ENCODE measurements around the gene EPHA3.

DNA sequence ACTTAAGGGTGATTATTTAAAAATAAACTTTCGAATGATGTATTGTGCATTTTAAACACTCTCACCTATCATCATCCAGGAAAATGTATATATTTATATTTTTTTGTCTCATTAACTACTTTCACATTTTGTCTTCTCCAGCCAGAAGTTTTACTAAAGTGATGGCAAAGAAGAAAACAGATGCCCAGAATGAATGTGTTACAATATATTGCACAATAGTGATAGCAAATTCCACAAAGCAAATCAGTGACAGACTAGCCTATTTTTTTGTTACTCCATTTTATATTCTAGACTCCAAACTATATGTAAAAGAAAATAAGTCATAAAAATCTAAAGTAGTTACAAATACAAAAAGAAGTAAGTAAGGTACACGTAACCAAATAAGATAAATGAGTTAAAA is 414.7 kb downstream of the EPHA3 start:
- no peak for TF ChIP-seq POLR2AphosphoS5 (IDR thresholded peaks at IDR 0.05; ENCODE audit: low read length)
- no peak for TF ChIP-seq HDAC6 (IDR thresholded peaks at IDR 0.05; ENCODE audit: unreplicated experiment)
- no peak for TF ChIP-seq CREB1 (IDR thresholded peaks at IDR 0.05; ENCODE audit: low read depth)
- TF ChIP-seq CBX3 (IDR thresholded peaks at IDR 0.05; ENCODE audit: borderline replicate concordance, low read depth): no peak
- no peak for TF ChIP-seq EZH2 (IDR thresholded peaks at IDR 0.05; ENCODE audit: borderline replicate concordance, control insufficient read depth, low read depth, low read length)
- TF ChIP-seq, protein P1, sequence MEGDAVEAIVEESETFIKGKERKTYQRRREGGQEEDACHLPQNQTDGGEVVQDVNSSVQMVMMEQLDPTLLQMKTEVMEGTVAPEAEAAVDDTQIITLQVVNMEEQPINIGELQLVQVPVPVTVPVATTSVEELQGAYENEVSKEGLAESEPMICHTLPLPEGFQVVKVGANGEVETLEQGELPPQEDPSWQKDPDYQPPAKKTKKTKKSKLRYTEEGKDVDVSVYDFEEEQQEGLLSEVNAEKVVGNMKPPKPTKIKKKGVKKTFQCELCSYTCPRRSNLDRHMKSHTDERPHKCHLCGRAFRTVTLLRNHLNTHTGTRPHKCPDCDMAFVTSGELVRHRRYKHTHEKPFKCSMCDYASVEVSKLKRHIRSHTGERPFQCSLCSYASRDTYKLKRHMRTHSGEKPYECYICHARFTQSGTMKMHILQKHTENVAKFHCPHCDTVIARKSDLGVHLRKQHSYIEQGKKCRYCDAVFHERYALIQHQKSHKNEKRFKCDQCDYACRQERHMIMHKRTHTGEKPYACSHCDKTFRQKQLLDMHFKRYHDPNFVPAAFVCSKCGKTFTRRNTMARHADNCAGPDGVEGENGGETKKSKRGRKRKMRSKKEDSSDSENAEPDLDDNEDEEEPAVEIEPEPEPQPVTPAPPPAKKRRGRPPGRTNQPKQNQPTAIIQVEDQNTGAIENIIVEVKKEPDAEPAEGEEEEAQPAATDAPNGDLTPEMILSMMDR (IDR thresholded peaks at IDR 0.05 in 2 of 3, conservative IDR thresholded peaks at IDR 0.05 in 1 of 3; ENCODE audit: control insufficient read depth in 2 of 3, extremely low read depth in 1 of 3, insufficient read depth in 1 of 3, low read depth in 3 of 3, low read length in 3 of 3): no peak
- TF ChIP-seq POLR2A (IDR thresholded peaks at IDR 0.05; ENCODE audit: low read depth, low read length): no peak
- no peak for TF ChIP-seq SP1 (IDR thresholded peaks at IDR 0.05; ENCODE audit: low read depth, low read length)
- no peak for TF ChIP-seq RBBP5 (conservative IDR thresholded peaks at IDR 0.05)
- TF ChIP-seq E2F4 (IDR thresholded peaks at IDR 0.05; ENCODE audit: low read depth, low read length): no peak

All from GM12878 (cell line).